Smooth muscle cell (in vitro differentiated cells): ENCODE data around the gene GAS2L1. TPM values are rescaled to one million over a fixed set of nuclear protein-coding genes. Genes with fewer than 3 reads are reported as not detected.

ENCODE experiments used
- DNase-seq: peaks from one replicate; lab custom pipeline; 2025; ENCODE audit not compliant: unreplicated experiment; lab: John Stamatoyannopoulos, UW
- H2AFZ ChIP-seq: fragments of 200-600 bp; sonication (generic); 2 replicates; pipeline ENCODE4 v1.6.0; 2016; ENCODE audit warnings: antibody characterized with exemption, low read depth, mild to moderate bottlenecking
- H3F3A ChIP-seq: fragments of 200-600 bp; sonication (generic); 2 replicates; pipeline ENCODE4 v1.6.0; 2017; ENCODE audit warnings: antibody characterized with exemption, low read depth
- H3K27ac ChIP-seq: fragments of 200-600 bp; sonication (generic); 2 replicates; pipeline ENCODE4 v1.5.1; 2016; ENCODE audit warnings: low read depth, mild to moderate bottlenecking
- H3K27me3 ChIP-seq: fragments of 200-600 bp; sonication (generic); 2 replicates; pipeline ENCODE4 v1.6.1; 2016; ENCODE audit warnings: low read depth, mild to moderate bottlenecking
- H3K36me3 ChIP-seq: fragments of 200-600 bp; sonication (generic); 2 replicates; pipeline ENCODE4 v1.5.1; 2016; ENCODE audit warnings: low read depth
- H3K4me1 ChIP-seq: fragments of 200-600 bp; sonication (generic); 2 replicates; pipeline ENCODE4 v1.5.1; 2016; ENCODE audit warnings: low read depth
- H3K4me2 ChIP-seq: fragments of 200-600 bp; sonication (generic); 2 replicates; pipeline ENCODE4 v1.6.0; 2016; ENCODE audit warnings: mild to moderate bottlenecking
- H3K4me3 ChIP-seq: fragments of 200-600 bp; sonication (generic); 2 replicates; pipeline ENCODE4 v1.5.1; 2016; ENCODE audit warnings: mild to moderate bottlenecking
- H3K79me2 ChIP-seq: fragments of 200-600 bp; sonication (generic); 2 replicates; pipeline ENCODE4 v1.6.0; 2016; ENCODE audit warnings: low read depth, mild to moderate bottlenecking
- H3K9ac ChIP-seq: fragments of 200-600 bp; sonication (generic); 2 replicates; pipeline ENCODE4 v1.6.0; 2016; ENCODE audit warnings: low read depth
- H3K9me3 ChIP-seq: fragments of 200-600 bp; sonication (generic); replicated peaks from 2 replicates; pipeline ENCODE4 v1.5.1; 2016; ENCODE audit warnings: low read depth
- H4K20me1 ChIP-seq: fragments of 200-600 bp; sonication (generic); 2 replicates; pipeline ENCODE4 v1.6.0; 2016; ENCODE audit warnings: low read depth
- CTCF ChIP-seq: fragments of 200-600 bp; sonication (generic); IDR thresholded peaks from 2 replicates; pipeline ENCODE4 v1.5.1; 2017; ENCODE audit warnings: borderline replicate concordance, mild to moderate bottlenecking, antibody characterized with exemption; ENCODE audit not compliant: insufficient read depth, poor library complexity, severe bottlenecking
- WGBS: methylation state at CpG from one replicate; pipeline ENCODE4 v1.1.7; 2016; ENCODE audit warnings: low lambda C conversion rate; 5-methylcytosine and 5-hydroxymethylcytosine counted together
- microRNA-seq: library from miRNA; unstranded; fragments of <30 nt; microRNA quantifications from one replicate; pipeline ENCODE4, GENCODE V29; 2016; ENCODE audit warnings: borderline number of aligned reads
- polyA plus RNA-seq: library from polyadenylated mRNA; unstranded; fragments of >200 nt; fragmentation: Nextera tagmentation; extraction: Ambion mirVana; gene quantifications from 2 replicates; pipeline ENCODE4 v1.2.1, GENCODE V29; 2016
- small RNA-seq: library from RNA; depleted of rRNA; stranded (forward); fragments of <200 nt; gene quantifications from one replicate; pipeline ENCODE3, GENCODE V24; 2014
- total RNA-seq: library from RNA; depleted of rRNA; stranded (reverse); fragments of >200 nt; gene quantifications from 2 replicates; pipeline ENCODE4 v1.2.3, GENCODE V29; 2014

GAS2L1 gene
- total and polyA plus RNA-seq, 2 experiments from 2014 or later = 7.8 to 31.7 TPM

- H2AFZ ChIP-seq = no peak overlapping the region
- peak; percentile 37 for TF ChIP-seq CTCF
- no peaks in the 10 kb centered on the region for H3K36me3 ChIP-seq
- H3K9ac ChIP-seq = no peak overlapping the region
- no peak for DNase-seq
- H3K9me3 ChIP-seq = no peaks in the 10 kb centered on the region
- WGBS = 48% methylated on average over 8 of the region's 9 CpGs
- no peak overlapping the region for H3K27ac ChIP-seq
- peaks cover 4% of the 10 kb centered on the region for H3K4me1 ChIP-seq
- H3F3A ChIP-seq = no peaks in the 10 kb centered on the region
- H3K4me3 ChIP-seq = no peak overlapping the region
- H3K4me2 ChIP-seq = no peak overlapping the region
- H3K79me2 ChIP-seq = no peaks in the 10 kb centered on the region
- H3K27me3 ChIP-seq = no peaks in the 10 kb centered on the region
- no peaks in the 10 kb centered on the region for H4K20me1 ChIP-seq
Measured at GRCh38 chr22:29359469-29359868, 53.0 kb downstream of the GAS2L1 start.

Small RNAs within 50 kb of the gene (microRNA-seq; reads per million reads assigned to microRNA genes)
- gene MIR3653 = 8.8 reads per million, percentile 11 among the genes with 10 or more reads in this experiment

Small RNAs within 50 kb of the gene (small RNA-seq; reads per million reads assigned to genes)
- not detected for gene MIR3653

Other genes starting within 250 kb of the GAS2L1 start
- not detected in 2 replicates for gene C22orf31, start 244.8 kb upstream of the GAS2L1 start, total RNA-seq
- gene C22orf31, start 244.8 kb upstream of the GAS2L1 start, polyA plus RNA-seq = not detected in 2 replicates
- gene KREMEN1, start 233.6 kb upstream of the GAS2L1 start, total RNA-seq = 6.8 and 7.8 TPM in 2 replicates
- gene KREMEN1, start 233.6 kb upstream of the GAS2L1 start, polyA plus RNA-seq = 6.0 and 9.9 TPM in 2 replicates
- 1.1 and 1.9 TPM in 2 replicates for gene EMID1, start 100.8 kb upstream of the GAS2L1 start, total RNA-seq
- gene EMID1, start 100.8 kb upstream of the GAS2L1 start, polyA plus RNA-seq = 2.7 and 3.9 TPM in 2 replicates
- 11.7 and 16.5 TPM in 2 replicates for gene RHBDD3, start 38.7 kb upstream of the GAS2L1 start, total RNA-seq
- gene RHBDD3, start 38.7 kb upstream of the GAS2L1 start, polyA plus RNA-seq = 39.1 and 40.2 TPM in 2 replicates
- gene EWSR1, start 38.4 kb upstream of the GAS2L1 start, total RNA-seq = 146 and 197 TPM in 2 replicates
- gene EWSR1, start 38.4 kb upstream of the GAS2L1 start, polyA plus RNA-seq = 164 and 226 TPM in 2 replicates
- not detected in 2 replicates for gene RASL10A, start 9.0 kb downstream of the GAS2L1 start, total RNA-seq
- not detected in 2 replicates for gene RASL10A, start 9.0 kb downstream of the GAS2L1 start, polyA plus RNA-seq
- gene AP1B1, start 81.9 kb downstream of the GAS2L1 start, total RNA-seq = 25.9 and 30.3 TPM in 2 replicates
- gene AP1B1, start 81.9 kb downstream of the GAS2L1 start, polyA plus RNA-seq = 37.1 and 38.5 TPM in 2 replicates
- gene RFPL1, start 131.9 kb downstream of the GAS2L1 start, total RNA-seq = not detected in 2 replicates
- gene RFPL1, start 131.9 kb downstream of the GAS2L1 start, polyA plus RNA-seq = 0.16 TPM in 1 of 2 replicates, not detected in the other
- gene NEFH, start 173.6 kb downstream of the GAS2L1 start, total RNA-seq = not detected in 2 replicates
- 0.93 and 1.1 TPM in 2 replicates for gene NEFH, start 173.6 kb downstream of the GAS2L1 start, polyA plus RNA-seq
- gene THOC5, start 247.1 kb downstream of the GAS2L1 start, total RNA-seq = 20.7 and 21.7 TPM in 2 replicates
- 13.7 and 22.6 TPM in 2 replicates for gene THOC5, start 247.1 kb downstream of the GAS2L1 start, polyA plus RNA-seq